ENCODE results near the gene ADSS1.
A peak's percentile ranks its signal among the peaks of the same experiment; 100 is the strongest.

ADSS1 gene

DNA sequence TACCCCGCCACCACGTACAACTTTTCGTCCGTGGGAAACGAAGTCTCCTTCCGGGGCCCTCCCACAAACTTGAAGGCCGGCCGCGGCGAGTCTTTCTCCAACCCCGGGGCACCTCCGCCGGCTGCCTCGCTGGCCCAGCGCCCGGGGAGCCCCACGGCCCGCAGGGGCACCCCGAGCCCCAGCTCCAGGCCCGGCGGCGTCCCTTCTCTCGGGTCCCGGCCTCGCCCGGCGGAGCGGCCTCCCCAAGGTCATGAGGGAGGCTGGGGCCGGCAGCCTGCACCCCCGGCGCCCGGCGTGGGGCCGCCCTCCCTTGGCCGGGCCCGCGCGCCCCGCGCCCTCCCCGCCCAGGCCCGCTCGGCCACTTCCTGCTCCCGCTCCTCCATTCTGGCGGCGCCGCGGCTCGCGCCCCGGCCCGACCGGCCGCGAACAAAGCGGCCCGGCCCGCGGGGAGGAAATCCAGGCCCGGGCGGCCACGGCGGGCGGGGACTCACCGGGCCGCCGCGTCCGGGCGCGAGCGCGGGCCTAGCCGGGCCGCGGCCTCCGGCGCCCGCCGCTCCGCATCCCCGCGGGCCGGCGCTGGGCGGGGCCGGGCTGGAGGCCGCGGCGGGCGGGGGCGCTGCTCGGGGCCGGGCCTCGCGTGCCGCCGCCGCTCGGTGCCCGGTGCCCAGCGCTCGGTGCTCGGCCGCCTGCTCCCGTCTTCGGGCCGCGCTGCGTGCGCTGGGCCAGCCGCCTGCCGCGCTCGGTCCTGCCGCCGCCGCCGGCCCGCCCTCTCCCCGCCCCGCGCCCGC lies 71.2 kb downstream of the ADSS1 start, which contains the start of gene AKT1:
TSS of gene AKT1 (minus strand) at position 756 of the 788 bp plus-strand sequence. CDS start 3,105 bp downstream, outside the sequence.
- no peak for DNase-seq (ENCODE audit: low read depth in 2 of 2)

DNA sequence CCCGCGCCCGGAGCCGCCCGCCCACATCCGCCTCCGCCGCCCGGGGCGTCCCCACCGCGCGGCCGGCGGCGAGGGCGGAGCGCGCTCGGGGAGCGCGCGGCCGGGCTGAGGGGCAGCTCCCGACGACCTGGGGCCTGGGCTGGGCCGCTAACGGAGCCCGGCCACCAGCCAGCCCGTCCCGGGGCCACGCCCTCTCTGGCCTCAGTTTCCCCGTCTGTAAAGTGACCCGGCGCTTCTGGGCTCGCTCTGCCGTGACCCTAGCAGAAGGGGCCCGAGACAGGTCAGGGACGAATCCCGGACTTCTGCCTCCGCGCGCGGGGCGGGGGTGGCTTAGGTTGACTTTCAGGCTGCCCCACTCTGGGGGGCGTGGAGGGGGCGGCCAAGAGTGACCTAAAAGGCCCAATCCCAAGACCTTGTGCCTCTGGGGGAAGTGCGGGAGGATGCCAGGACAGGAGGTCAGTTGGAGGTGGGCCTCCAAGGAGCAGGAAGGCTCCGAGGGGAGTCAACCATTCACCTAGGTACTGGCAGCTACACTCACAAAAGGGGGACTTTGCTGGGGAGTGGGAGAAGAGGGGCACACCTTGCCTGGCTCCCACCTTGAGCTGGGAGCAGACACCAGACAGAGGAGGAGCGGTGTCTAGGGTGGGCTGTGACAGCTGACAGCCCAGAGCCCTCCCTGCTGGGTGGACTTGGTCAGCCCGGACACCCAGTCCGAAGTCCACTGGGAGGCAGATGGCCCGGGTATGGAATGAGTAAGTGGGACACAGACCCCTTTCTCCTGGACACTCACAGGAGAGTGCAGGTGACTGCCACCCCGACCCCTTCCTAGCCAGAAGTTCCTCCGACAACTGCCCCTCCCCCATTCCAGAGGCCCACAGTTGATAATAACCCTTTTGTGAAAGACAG lies 72.0 kb downstream of the ADSS1 start:
- peak; percentile 34 to 48 for DNase-seq (ENCODE audit: low read depth in 2 of 2)

DNA sequence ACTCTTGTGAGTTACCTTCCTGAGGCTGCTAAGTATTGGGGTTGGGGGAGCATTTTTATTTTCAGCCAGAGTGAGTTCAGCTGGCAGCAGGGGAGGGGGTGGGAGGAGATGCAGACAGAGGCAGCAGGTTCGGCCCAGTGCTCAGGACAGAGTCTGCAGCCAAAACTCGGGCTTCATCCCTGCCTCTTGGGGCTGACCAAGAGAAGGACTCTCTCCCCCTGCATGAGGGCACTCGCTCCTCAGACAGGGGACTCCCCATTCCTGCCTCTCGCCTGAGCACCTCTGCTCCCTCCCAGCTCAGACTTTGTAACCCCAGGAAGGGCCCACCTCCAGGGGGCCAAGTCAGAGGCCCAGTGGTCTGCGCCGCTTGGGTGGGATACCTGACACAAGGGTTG lies 72.7 kb downstream of the ADSS1 start:
- no peak for DNase-seq (ENCODE audit: low read depth in 2 of 2)
